NCI-H128 (cell line): ENCODE results near the gene BCL2.

Source experiments
- DNase-seq: peaks from one replicate; lab custom pipeline; 2025; ENCODE audit not compliant: unreplicated experiment; lab: John Stamatoyannopoulos, UW

The BCL2 gene

GRCh38 chr18:63260380-63260754 lies 59.2 kb downstream of the BCL2 start:
- no peak for DNase-seq

- no peak for DNase-seq
These were observed 59.8 kb downstream of the BCL2 start for GRCh38 chr18:63259567-63260379.

- DNase-seq, result peak; percentile 49
These were observed 60.6 kb downstream of the BCL2 start for GRCh38 chr18:63258749-63259566.

GRCh38 chr18:63257453-63257852 lies 62.1 kb downstream of the BCL2 start:
- DNase-seq, result no peak

GRCh38 chr18:63255435-63255834 lies 64.1 kb downstream of the BCL2 start:
- no peak for DNase-seq

GRCh38 chr18:63254716-63255399 lies 64.7 kb downstream of the BCL2 start:
- DNase-seq, result no peak

GRCh38 chr18:63253428-63254372 lies 65.9 kb downstream of the BCL2 start:
- no peak for DNase-seq

- no peak for DNase-seq
These were observed 66.6 kb downstream of the BCL2 start for GRCh38 chr18:63253014-63253413.

GRCh38 chr18:63249771-63250170 lies 69.8 kb downstream of the BCL2 start:
- no peak for DNase-seq

GRCh38 chr18:63247926-63248325 lies 71.6 kb downstream of the BCL2 start:
- DNase-seq, result no peak

GRCh38 chr18:63247506-63247905 lies 72.1 kb downstream of the BCL2 start:
- no peak for DNase-seq

- DNase-seq, result no peak
These were observed 74.0 kb downstream of the BCL2 start for GRCh38 chr18:63245600-63245999.

GRCh38 chr18:63244607-63245006 lies 75.0 kb downstream of the BCL2 start:
- DNase-seq, result no peak

- no peak for DNase-seq
These were observed 77.8 kb downstream of the BCL2 start for GRCh38 chr18:63241760-63242159.

- no peak for DNase-seq
These were observed 78.3 kb downstream of the BCL2 start for GRCh38 chr18:63241317-63241712.

GRCh38 chr18:63240531-63241316 lies 78.8 kb downstream of the BCL2 start:
- no peak for DNase-seq

GRCh38 chr18:63238693-63239075 lies 80.9 kb downstream of the BCL2 start:
- no peak for DNase-seq

GRCh38 chr18:63237881-63238692 lies 81.5 kb downstream of the BCL2 start:
- DNase-seq, result no peak
